Measurements from ENCODE around the gene FREM3.

GRCh38 chr4:143597276-143597675 lies 103.2 kb downstream of the FREM3 start:
- no peak for TF ChIP-seq POLR2AphosphoS5 (IDR thresholded peaks at IDR 0.05)
- no peak for TF ChIP-seq CTCF (IDR thresholded peaks at IDR 0.05)
